ENCODE measurements around the gene ITGBL1.

ITGBL1 gene

DNA sequence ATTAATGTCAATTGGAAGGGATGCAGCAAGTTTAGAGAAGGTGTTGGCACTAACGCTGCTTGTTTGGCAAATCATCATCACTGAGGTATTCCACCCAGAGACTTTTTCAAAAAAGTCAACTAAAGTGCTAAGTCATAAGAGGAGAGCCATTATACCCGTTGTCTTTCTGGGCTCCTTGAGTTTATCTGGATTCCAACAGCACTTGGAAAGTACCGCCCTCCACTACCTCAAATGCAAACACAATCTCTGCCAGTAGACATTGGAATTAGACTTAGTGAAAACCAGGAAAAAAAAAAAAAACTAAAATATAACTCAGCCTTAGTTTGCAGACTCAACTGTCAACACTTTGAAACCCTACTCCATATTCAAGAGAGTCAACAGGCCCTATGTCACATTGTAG is 266.0 kb downstream of the ITGBL1 start:
- Mint-ChIP-seq H3K27me3 (ENCODE audit: low read depth, poor library complexity) (no peaks in the 10 kb centered on the region), H3K27ac (no peak overlapping the region), H3K4me3 (no peak overlapping the region)

DNA sequence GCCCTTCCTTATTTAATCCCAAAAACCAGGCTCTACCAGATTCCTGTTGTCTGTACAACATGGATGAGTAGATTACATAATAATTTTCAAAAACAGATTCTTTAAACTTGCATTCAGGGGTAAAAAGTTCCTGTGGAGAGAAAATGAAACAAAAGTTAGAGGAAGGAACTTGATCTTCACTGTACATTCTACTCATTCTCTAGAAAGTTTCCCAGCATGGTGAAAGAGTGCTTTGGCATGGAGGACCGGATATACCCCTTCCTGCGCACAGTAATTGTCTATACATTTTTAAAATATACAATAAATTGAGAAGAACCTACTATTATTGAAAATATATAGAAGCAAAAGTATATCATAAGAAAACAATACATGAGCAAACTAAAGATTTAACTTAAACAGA is 274.2 kb downstream of the ITGBL1 start:
- TF ChIP-seq, protein P1, sequence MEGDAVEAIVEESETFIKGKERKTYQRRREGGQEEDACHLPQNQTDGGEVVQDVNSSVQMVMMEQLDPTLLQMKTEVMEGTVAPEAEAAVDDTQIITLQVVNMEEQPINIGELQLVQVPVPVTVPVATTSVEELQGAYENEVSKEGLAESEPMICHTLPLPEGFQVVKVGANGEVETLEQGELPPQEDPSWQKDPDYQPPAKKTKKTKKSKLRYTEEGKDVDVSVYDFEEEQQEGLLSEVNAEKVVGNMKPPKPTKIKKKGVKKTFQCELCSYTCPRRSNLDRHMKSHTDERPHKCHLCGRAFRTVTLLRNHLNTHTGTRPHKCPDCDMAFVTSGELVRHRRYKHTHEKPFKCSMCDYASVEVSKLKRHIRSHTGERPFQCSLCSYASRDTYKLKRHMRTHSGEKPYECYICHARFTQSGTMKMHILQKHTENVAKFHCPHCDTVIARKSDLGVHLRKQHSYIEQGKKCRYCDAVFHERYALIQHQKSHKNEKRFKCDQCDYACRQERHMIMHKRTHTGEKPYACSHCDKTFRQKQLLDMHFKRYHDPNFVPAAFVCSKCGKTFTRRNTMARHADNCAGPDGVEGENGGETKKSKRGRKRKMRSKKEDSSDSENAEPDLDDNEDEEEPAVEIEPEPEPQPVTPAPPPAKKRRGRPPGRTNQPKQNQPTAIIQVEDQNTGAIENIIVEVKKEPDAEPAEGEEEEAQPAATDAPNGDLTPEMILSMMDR (IDR thresholded peaks at IDR 0.05), result no peak
- Mint-ChIP-seq H3K27ac (no peak overlapping the region), H3K4me3 (no peak overlapping the region), H3K9me3 (no peaks in the 10 kb centered on the region), H3K36me3 (ENCODE audit: low read depth) (no peaks in the 10 kb centered on the region), H3K4me1 (no peaks in the 10 kb centered on the region), H3K27me3 (ENCODE audit: low read depth, poor library complexity) (no peaks in the 10 kb centered on the region)
- DNase-seq, result no peak

More for the DNA sequence above, 266.0 kb downstream of the ITGBL1 start:
- Mint-ChIP-seq H3K9me3 (no peaks in the 10 kb centered on the region), H3K36me3 (ENCODE audit: low read depth) (no peaks in the 10 kb centered on the region), H3K4me1 (no peaks in the 10 kb centered on the region)
- TF ChIP-seq, protein P1 (IDR thresholded peaks at IDR 0.05), result no peak
- no peak for DNase-seq

DNA sequence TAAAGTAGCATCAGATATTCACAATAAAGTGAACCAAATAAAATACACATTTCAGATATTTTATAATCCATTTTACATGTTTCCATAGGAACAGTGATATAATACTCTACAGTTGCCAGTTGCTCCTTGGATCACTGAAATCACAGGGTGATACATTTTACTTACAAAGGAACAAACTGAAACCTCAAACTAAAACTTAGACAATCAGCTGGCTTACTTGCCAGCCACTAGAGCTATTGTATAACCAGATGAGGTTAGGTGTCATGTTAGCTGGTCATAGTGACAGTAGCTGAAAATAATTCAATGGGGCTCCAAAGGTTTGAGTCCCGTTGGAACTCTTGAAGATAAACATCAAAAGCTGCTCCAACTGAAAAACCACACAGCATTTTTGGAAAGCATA is 274.6 kb downstream of the ITGBL1 start:
- Mint-ChIP-seq H3K27me3 (ENCODE audit: low read depth, poor library complexity) (no peaks in the 10 kb centered on the region), H3K4me1 (no peaks in the 10 kb centered on the region), H3K36me3 (ENCODE audit: low read depth) (no peaks in the 10 kb centered on the region), H3K9me3 (no peaks in the 10 kb centered on the region), H3K4me3 (no peak overlapping the region), H3K27ac (no peak overlapping the region)
- TF ChIP-seq, protein P1 (IDR thresholded peaks at IDR 0.05), result no peak
- DNase-seq, result no peak

DNA sequence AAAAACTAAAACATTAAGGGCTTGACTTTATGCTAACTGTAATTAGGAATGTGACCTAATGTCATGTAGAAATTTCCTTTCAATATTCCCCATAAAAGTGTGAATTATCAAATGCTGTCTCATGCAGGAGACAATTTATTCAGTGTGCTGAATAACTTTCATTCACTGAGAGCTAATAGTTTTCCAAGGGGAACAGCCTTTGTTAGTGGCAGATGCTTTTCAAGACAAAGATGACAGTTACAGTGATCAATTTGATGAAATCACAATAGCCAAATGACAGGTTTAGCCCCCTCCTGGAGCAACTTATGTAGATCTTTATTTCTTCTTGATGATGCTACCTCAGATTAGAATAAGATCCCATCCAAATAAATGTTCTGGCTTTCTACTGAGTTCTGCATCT is 275.5 kb downstream of the ITGBL1 start:
- Mint-ChIP-seq H3K27me3 (ENCODE audit: low read depth, poor library complexity) (no peaks in the 10 kb centered on the region), H3K4me3 (no peak overlapping the region), H3K4me1 (no peaks in the 10 kb centered on the region), H3K9me3 (no peaks in the 10 kb centered on the region), H3K36me3 (ENCODE audit: low read depth) (no peaks in the 10 kb centered on the region), H3K27ac (no peak overlapping the region)
- no peak for DNase-seq
- TF ChIP-seq, protein P1 (IDR thresholded peaks at IDR 0.05), result no peak

DNA sequence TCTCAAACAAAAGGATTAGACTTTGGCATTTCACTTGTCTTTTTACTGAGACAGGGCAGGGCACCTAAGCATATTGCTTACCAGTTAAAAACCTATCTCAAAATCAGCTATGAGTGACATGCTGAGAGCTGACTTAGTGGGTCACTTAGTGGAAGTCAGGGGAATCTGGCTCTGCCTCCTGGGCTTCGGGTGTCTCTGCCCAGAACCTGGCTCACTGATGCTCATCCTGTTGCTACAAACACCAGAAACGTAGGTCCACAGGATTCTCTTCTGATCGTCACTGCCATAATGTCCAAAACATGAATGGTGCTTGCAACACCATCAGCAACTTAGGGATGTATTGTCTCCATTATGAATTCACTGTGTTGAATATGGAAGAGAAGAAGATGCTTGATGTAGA is 276.1 kb downstream of the ITGBL1 start:
- H3K4me3 Mint-ChIP-seq, result no peak overlapping the region
- TF ChIP-seq, protein P1 (IDR thresholded peaks at IDR 0.05), result no peak
- H3K9me3 Mint-ChIP-seq, result no peaks in the 10 kb centered on the region
- DNase-seq, result no peak
- H3K36me3 Mint-ChIP-seq (ENCODE audit: low read depth), result no peaks in the 10 kb centered on the region
- H3K4me1 Mint-ChIP-seq, result no peaks in the 10 kb centered on the region
- H3K27me3 Mint-ChIP-seq (ENCODE audit: low read depth, poor library complexity), result no peaks in the 10 kb centered on the region
- no peak overlapping the region for H3K27ac Mint-ChIP-seq

DNA sequence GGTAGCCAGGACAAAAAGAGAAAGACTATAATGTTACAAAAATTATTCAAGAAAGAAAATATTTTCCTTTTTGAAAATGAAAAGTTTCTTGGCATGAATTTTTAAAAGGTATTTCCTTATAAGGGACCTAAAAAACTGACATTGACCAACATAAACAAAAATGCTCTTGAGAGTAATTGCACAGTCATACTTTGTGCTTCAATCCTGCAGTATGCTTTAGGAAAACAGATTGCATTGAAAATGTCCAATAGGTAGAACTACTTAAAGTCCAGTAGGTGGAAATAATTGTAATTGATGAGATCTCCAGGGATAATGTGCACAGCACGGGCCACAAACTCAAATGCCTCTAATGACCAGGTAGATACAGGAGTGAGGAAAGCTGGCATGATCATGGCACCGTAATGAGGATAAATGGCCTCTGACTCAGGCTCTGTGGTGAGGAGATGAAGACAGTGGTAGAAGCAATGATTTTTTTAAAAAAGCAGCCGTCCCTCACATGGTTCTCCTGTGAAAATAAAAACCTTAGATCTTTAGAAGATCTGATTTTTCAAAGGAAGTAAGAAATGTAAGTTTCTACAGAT is 278.0 kb downstream of the ITGBL1 start:
- Mint-ChIP-seq H3K4me1 (no peaks in the 10 kb centered on the region), H3K27ac (no peak overlapping the region), H3K27me3 (ENCODE audit: low read depth, poor library complexity) (no peaks in the 10 kb centered on the region), H3K4me3 (no peak overlapping the region), H3K36me3 (ENCODE audit: low read depth) (no peaks in the 10 kb centered on the region), H3K9me3 (no peaks in the 10 kb centered on the region)
- DNase-seq, result no peak
- TF ChIP-seq, protein P1 (IDR thresholded peaks at IDR 0.05), result no peak

Measured in nephron progenitor cell (in vitro differentiated cells).